SK-N-MC (cell line): Measurements from ENCODE around the gene PARP4.

Experiments used
- EZH2 ChIP-seq: fragments of 200-600 bp; sonication (generic); IDR thresholded peaks from one replicate; pipeline ENCODE4 v1.6.1; 2017; ENCODE audit warnings: antibody characterized with exemption
- FOXP2 ChIP-seq: optimal IDR thresholded peaks from 2 replicates; pipeline ENCODE3; 2011; ENCODE audit warnings: mild to moderate bottlenecking, moderate library complexity; ENCODE audit not compliant: insufficient read depth; ENCODE audit errors: extremely low read length, control extremely low read depth
- POLR2AphosphoS5 ChIP-seq: IDR thresholded peaks from 2 replicates; pipeline ENCODE4 v1.6.1; 2012; ENCODE audit warnings: mild to moderate bottlenecking, low read depth, low read length, borderline replicate concordance

DNA sequence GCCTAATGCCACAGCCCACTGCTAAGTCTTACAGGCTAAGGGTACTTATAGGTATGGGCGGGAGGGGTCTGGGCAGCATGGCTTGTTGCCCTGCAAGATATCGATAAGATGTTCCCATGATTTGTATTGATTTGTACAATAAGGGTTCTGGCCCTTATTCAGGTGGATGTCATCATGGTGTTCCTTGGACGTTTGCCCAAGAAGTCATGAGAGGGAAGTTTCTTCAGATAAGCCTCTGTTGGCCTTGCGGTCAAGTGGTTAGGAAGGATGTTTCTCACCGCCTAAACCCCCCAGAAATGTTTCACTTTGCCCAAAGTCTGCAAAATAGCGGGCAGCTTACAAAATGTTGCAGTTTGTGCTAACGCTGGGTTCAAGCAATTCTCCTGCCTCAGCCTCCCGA lies 7.3 kb downstream of the PARP4 start:
- TF ChIP-seq EZH2 (no peak), POLR2AphosphoS5 (no peak), FOXP2 (no peak)
